ENCODE measurements around the gene MAP3K9.

The MAP3K9 gene

GRCh38 chr14:70696026-70696425, 113.3 kb downstream of the MAP3K9 start:
- no peak for DNase-seq

GRCh38 chr14:70692210-70692609, 117.1 kb downstream of the MAP3K9 start:
- DNase-seq, result no peak

DNA sequence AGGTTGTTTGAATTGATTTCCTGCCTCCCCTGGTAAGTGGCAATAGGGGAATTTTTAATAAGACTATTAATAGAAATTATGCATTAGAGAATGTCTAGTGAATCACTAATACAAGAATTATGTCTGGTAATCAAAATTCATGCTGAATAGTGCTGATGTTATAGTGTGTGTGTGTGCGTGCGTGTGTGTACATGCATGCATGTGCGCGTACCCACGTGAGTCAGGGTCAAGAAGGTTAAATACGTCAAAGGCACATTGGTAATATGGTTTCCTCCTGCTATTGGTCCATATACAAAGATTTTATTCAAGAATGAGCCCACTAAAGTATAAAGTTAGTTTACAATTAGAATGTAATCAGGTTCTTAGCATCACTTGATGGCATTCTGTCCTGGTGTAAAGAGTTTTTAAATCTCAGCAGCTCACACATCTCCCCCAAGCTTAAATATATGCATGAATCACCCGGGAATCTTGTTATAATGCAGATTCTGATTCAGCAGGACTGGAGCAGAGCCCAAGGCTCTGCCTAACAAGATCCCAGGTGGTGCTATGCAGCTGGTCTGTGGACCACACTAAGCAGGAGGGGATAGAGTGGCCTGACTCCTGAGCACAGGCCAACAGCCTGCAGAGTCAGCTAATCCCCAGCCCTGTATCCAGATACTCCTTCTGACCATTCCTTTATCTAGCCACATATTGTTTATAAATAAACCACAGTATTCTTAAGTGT, 123.7 kb downstream of the MAP3K9 start:
- DNase-seq, result no peak

DNA sequence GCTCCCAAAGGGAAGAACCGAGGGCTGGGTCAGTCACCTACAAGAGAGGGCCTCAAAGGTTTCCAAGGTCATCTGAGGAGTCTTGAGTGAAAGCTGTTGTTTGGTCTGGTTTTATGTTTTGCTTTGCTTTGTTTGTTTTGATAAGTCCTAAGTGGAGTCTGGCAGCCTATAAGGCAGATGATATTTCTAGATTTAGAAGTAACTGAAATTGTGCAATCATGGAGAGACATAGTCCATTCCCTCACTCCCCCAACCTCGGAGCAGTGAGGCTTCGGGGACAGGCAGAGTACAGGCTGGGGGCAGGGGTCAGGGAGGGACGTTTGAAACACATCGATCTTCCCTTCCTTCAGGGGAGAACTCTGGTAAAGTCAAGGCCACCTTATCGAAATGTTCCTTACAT, 125.3 kb downstream of the MAP3K9 start:
- DNase-seq, result no peak

GRCh38 chr14:70680748-70681147, 128.6 kb downstream of the MAP3K9 start:
- DNase-seq, result no peak

- DNase-seq, result no peak
Observed at GRCh38 chr14:70677341-70677740, 132.0 kb downstream of the MAP3K9 start.
